NB4 (cell line): ENCODE results near the gene SHISA4.

ENCODE experiments used
- DNase-seq: peaks from one replicate; pipeline ENCODE4 v3.0.0; 2010; ENCODE audit warnings: low read depth
- H3K4me3 ChIP-seq: one replicate; pipeline ENCODE4 v1.5.1; 2011; ENCODE audit warnings: mild to moderate bottlenecking, low read depth, low read length, moderate library complexity
- CTCF ChIP-seq: IDR thresholded peaks from one replicate; pipeline ENCODE4 v1.5.1; 2012; ENCODE audit warnings: low read depth, low read length
- MAX ChIP-seq: IDR thresholded peaks from 2 replicates; pipeline ENCODE4 v1.6.1; 2011; ENCODE audit warnings: low read depth, low read length
- MYC ChIP-seq: IDR thresholded peaks from 2 replicates; pipeline ENCODE4 v1.6.1; 2011; ENCODE audit warnings: low read depth, low read length
- POLR2A ChIP-seq: IDR thresholded peaks from 2 replicates; pipeline ENCODE4 v1.6.1; 2011; ENCODE audit warnings: mild to moderate bottlenecking; ENCODE audit not compliant: insufficient read length; ENCODE audit errors: extremely low read depth

The SHISA4 gene

GRCh38 chr1:201914456-201915235, 25.9 kb downstream of the SHISA4 start:
- no peak overlapping the region for H3K4me3 ChIP-seq
- no peak for DNase-seq
- TF ChIP-seq CTCF (no peak), MYC (no peak), MAX (no peak), POLR2A (no peak)

GRCh38 chr1:201916649-201917249, 28.1 kb downstream of the SHISA4 start:
- TF ChIP-seq POLR2A (no peak), CTCF (no peak)
- no peak for DNase-seq
- H3K4me3 ChIP-seq: no peak overlapping the region

GRCh38 chr1:201917362-201918033, 28.8 kb downstream of the SHISA4 start:
- no peak for DNase-seq
- TF ChIP-seq CTCF (no peak), POLR2A (no peak)
- no peak overlapping the region for H3K4me3 ChIP-seq

GRCh38 chr1:201918343-201918742, 29.6 kb downstream of the SHISA4 start:
- no peak for DNase-seq
- TF ChIP-seq CTCF (no peak), MYC (no peak), POLR2A (no peak), MAX (no peak)
- H3K4me3 ChIP-seq: no peak overlapping the region

GRCh38 chr1:201921952-201922558, 33.4 kb downstream of the SHISA4 start:
- no peak overlapping the region for H3K4me3 ChIP-seq
- no peak for TF ChIP-seq CTCF
- no peak for TF ChIP-seq MAX
- no peak for TF ChIP-seq MYC
- TF ChIP-seq POLR2A: no peak
- DNase-seq: no peak

GRCh38 chr1:201925301-201925567, 36.5 kb downstream of the SHISA4 start:
- TF ChIP-seq MYC: no peak
- no peak overlapping the region for H3K4me3 ChIP-seq
- no peak for DNase-seq
